H9 (cell line): ENCODE data around the gene ATP8A2. TPM values are rescaled to one million over a fixed set of nuclear protein-coding genes. Genes with fewer than 3 reads are reported as not detected.

ENCODE experiments used
- DNase-seq: peaks from one replicate; pipeline ENCODE4 v3.0.0-alpha.2; 2017
- H2AFZ ChIP-seq: one replicate; pipeline ENCODE4 v1.6.1; 2013; ENCODE audit warnings: mild to moderate bottlenecking, low read length, control low read depth, moderate library complexity
- H2AK5ac ChIP-seq: 2 replicates; pipeline ENCODE4 v1.6.1; 2013; ENCODE audit warnings: low read length, control low read depth, mixed read lengths; ENCODE audit not compliant: insufficient read length
- H2BK120ac ChIP-seq: one replicate; pipeline ENCODE4 v1.6.1; 2013; ENCODE audit warnings: low read depth, mild to moderate bottlenecking, low read length, control low read depth, inconsistent platforms; ENCODE audit not compliant: poor library complexity, severe bottlenecking
- H2BK12ac ChIP-seq: 2 replicates; pipeline ENCODE4 v1.6.1; 2013; ENCODE audit warnings: low read length, control low read depth, mixed read lengths, low read depth; ENCODE audit not compliant: insufficient read length
- H2BK15ac ChIP-seq: 2 replicates; pipeline ENCODE4 v1.6.1; 2013; ENCODE audit warnings: low read depth, low read length, control low read depth
- H2BK20ac ChIP-seq: one replicate; pipeline ENCODE4 v1.6.1; 2013; ENCODE audit warnings: low read depth, mild to moderate bottlenecking, low read length, control low read depth, inconsistent platforms; ENCODE audit not compliant: poor library complexity, severe bottlenecking
- H2BK5ac ChIP-seq: 2 replicates; pipeline ENCODE4 v1.6.1; 2013; ENCODE audit warnings: low read length, control low read depth, mixed read lengths; ENCODE audit not compliant: insufficient read length
- H3K14ac ChIP-seq: 2 replicates; pipeline ENCODE4 v1.6.1; 2013; ENCODE audit warnings: low read length, control low read depth; ENCODE audit not compliant: insufficient read depth
- H3K18ac ChIP-seq: 2 replicates; pipeline ENCODE4 v1.6.1; 2013; ENCODE audit warnings: low read depth, mild to moderate bottlenecking, mixed read lengths, low read length, control low read depth; ENCODE audit not compliant: insufficient read length
- H3K23ac ChIP-seq: 2 replicates; pipeline ENCODE4 v1.6.1; 2013; ENCODE audit warnings: low read length, control low read depth, mixed read lengths, low read depth; ENCODE audit not compliant: insufficient read length
- H3K23me2 ChIP-seq: 2 replicates; pipeline ENCODE4 v1.6.1; 2013; ENCODE audit warnings: low read depth, mild to moderate bottlenecking, mixed read lengths, low read length, control low read depth; ENCODE audit not compliant: insufficient read length, poor library complexity, severe bottlenecking
- H3K27ac ChIP-seq: 2 replicates; pipeline ENCODE4 v1.5.1; 2013; ENCODE audit warnings: low read length, control low read depth, mixed read lengths, low read depth; ENCODE audit not compliant: insufficient read length
- H3K27me3 ChIP-seq: 2 replicates; pipeline ENCODE4 v1.6.1; 2013; ENCODE audit warnings: low read length, control low read depth, inconsistent platforms; ENCODE audit not compliant: insufficient read depth
- H3K4ac ChIP-seq: 2 replicates; pipeline ENCODE4 v1.6.1; 2013; ENCODE audit warnings: low read depth, mild to moderate bottlenecking, control low read depth, inconsistent platforms, low read length, moderate library complexity
- H3K4me1 ChIP-seq: 2 replicates; pipeline ENCODE4 v1.6.1; 2013; ENCODE audit warnings: low read length, control low read depth, inconsistent platforms; ENCODE audit not compliant: insufficient read depth
- H3K4me2 ChIP-seq: 2 replicates; pipeline ENCODE4 v1.6.1; 2013; ENCODE audit warnings: low read length, control low read depth, mixed read lengths; ENCODE audit not compliant: insufficient read length, insufficient read depth
- H3K56ac ChIP-seq: 2 replicates; pipeline ENCODE4 v1.6.1; 2013; ENCODE audit warnings: low read depth, mild to moderate bottlenecking, mixed read lengths, low read length, control low read depth; ENCODE audit not compliant: insufficient read length
- H3K79me1 ChIP-seq: 2 replicates; pipeline ENCODE4 v1.6.1; 2013; ENCODE audit warnings: low read depth, mild to moderate bottlenecking, moderate library complexity, low read length, control low read depth, inconsistent platforms; ENCODE audit not compliant: insufficient read depth, poor library complexity, severe bottlenecking
- H3K79me2 ChIP-seq: 2 replicates; pipeline ENCODE4 v1.6.1; 2013; ENCODE audit warnings: low read length, control low read depth, inconsistent platforms; ENCODE audit not compliant: insufficient read depth
- H3K9ac ChIP-seq: 2 replicates; pipeline ENCODE4 v1.6.1; 2013; ENCODE audit warnings: low read length, control low read depth, mixed read lengths; ENCODE audit not compliant: insufficient read length; ENCODE audit errors: extremely low read depth
- H3K9me3 ChIP-seq: one replicate; pipeline ENCODE4 v1.6.1; 2013; ENCODE audit warnings: low read depth, low read length, inconsistent platforms; ENCODE audit not compliant: control insufficient read depth
- H3T11ph ChIP-seq: one replicate; pipeline ENCODE4 v1.6.1; 2013; ENCODE audit warnings: mild to moderate bottlenecking, low read length, control low read depth, inconsistent platforms
- H4K20me1 ChIP-seq: one replicate; pipeline ENCODE4 v1.6.1; 2013; ENCODE audit not compliant: control insufficient read depth, insufficient read length, insufficient read depth
- H4K5ac ChIP-seq: 2 replicates; pipeline ENCODE4 v1.6.1; 2013; ENCODE audit warnings: low read depth, mild to moderate bottlenecking, mixed read lengths, low read length, control low read depth; ENCODE audit not compliant: insufficient read length
- H4K8ac ChIP-seq: replicated peaks from 2 replicates; pipeline ENCODE4 v1.6.1; 2013; ENCODE audit warnings: low read length, control low read depth, mixed read lengths, low read depth; ENCODE audit not compliant: insufficient read length
- H4K91ac ChIP-seq: 2 replicates; pipeline ENCODE4 v1.6.1; 2013; ENCODE audit warnings: low read depth, mild to moderate bottlenecking, moderate library complexity, mixed read lengths, low read length, control low read depth; ENCODE audit not compliant: insufficient read length
- H3K27ac Mint-ChIP-seq, 3 experiments: 2 replicates in 2 of 3; 3 replicates in 1 of 3; pipeline ENCODE4 v1.8.0; 2020 to 2021; ENCODE audit warnings: mixed read lengths in 3 of 3, mild to moderate bottlenecking in 1 of 3, moderate library complexity in 1 of 3
- H3K27me3 Mint-ChIP-seq: 2 replicates; pipeline ENCODE4 v1.8.0; 2021; ENCODE audit warnings: low read depth, mild to moderate bottlenecking, moderate library complexity, mixed read lengths
- H3K36me3 Mint-ChIP-seq, 3 experiments: 2 replicates in 2 of 3; 3 replicates in 1 of 3; pipeline ENCODE4 v1.8.0; 2020 to 2021; ENCODE audit warnings: low read depth in 3 of 3, mixed read lengths in 3 of 3; ENCODE audit not compliant: insufficient read depth in 1 of 3
- H3K4me1 Mint-ChIP-seq, 2 experiments: 2 replicates each; pipeline ENCODE4 v1.8.0; 2020; ENCODE audit warnings: mixed read lengths in 2 of 2
- H3K4me3 Mint-ChIP-seq, 2 experiments: 2 replicates in 1 of 2; 3 replicates in 1 of 2; pipeline ENCODE4 v1.8.0; 2020 to 2021; ENCODE audit warnings: mild to moderate bottlenecking in 2 of 2, mixed read lengths in 2 of 2, moderate library complexity in 1 of 2
- H3K9me3 Mint-ChIP-seq, 2 experiments: 2 replicates in 1 of 2; 3 replicates in 1 of 2; pipeline ENCODE4 v1.8.0; 2020; ENCODE audit warnings: mild to moderate bottlenecking in 2 of 2, mixed read lengths in 2 of 2, moderate library complexity in 1 of 2
- WGBS: extraction: QIAGEN DNeasy Blood & Tissue Kit; methylation state at CpG from one replicate; pipeline ENCODE4 v1.1.7; 2013; ENCODE audit warnings: missing lambda C conversion rate, low lambda C conversion rate, mixed read lengths; ENCODE audit not compliant: insufficient read length; ENCODE audit errors: extremely low coverage; 5-methylcytosine and 5-hydroxymethylcytosine counted together
- total RNA-seq: library from RNA; stranded (reverse); gene quantifications from 2 replicates; pipeline ENCODE4 v1.2.1, GENCODE V29; 2021
- TF ChIP-seq, protein P1 (sequence below): fragments of 200-600 bp; sonication (generic); conservative IDR thresholded peaks from 3 replicates; pipeline ENCODE4 v1.8.0; 2021; ENCODE audit warnings: antibody characterized with exemption, mild to moderate bottlenecking

The ATP8A2 gene
- total RNA-seq, 1 experiment from 2014 or later: 18.2 TPM

- H2BK120ac ChIP-seq: no peak overlapping the region
- H3K36me3 Mint-ChIP-seq: peaks cover 0 to 7% (median 5%) of the 10 kb centered on the region in 3 experiments; a peak in 5 of 7 replicates
- H3K4me2 ChIP-seq: no peak overlapping the region
- peaks cover 4% of the 10 kb centered on the region; the same call in 1 of the 2 replicates for H3K4me1 ChIP-seq
- no peak overlapping the region for H2BK15ac ChIP-seq
- H2AFZ ChIP-seq: no peak overlapping the region
- DNase-seq: no peak
- H4K8ac ChIP-seq: no peak overlapping the region
- peaks cover 45 to 47% of the 10 kb centered on the region in 2 experiments for H3K4me1 Mint-ChIP-seq
- H3K27me3 ChIP-seq: no peaks in the 10 kb centered on the region
- H3T11ph ChIP-seq: no peak overlapping the region
- H3K27ac Mint-ChIP-seq: no peak overlapping the region
- no peak overlapping the region for H4K91ac ChIP-seq
- H3K56ac ChIP-seq: no peak overlapping the region
- no peaks in the 10 kb centered on the region for H3K79me1 ChIP-seq
- H3K4ac ChIP-seq: no peak overlapping the region
- H3K14ac ChIP-seq: no peak overlapping the region
- H3K9me3 Mint-ChIP-seq: peaks cover 2% of the 10 kb centered on the region in 2 experiments; a peak in 2 of 5 replicates
- TF ChIP-seq, protein P1, sequence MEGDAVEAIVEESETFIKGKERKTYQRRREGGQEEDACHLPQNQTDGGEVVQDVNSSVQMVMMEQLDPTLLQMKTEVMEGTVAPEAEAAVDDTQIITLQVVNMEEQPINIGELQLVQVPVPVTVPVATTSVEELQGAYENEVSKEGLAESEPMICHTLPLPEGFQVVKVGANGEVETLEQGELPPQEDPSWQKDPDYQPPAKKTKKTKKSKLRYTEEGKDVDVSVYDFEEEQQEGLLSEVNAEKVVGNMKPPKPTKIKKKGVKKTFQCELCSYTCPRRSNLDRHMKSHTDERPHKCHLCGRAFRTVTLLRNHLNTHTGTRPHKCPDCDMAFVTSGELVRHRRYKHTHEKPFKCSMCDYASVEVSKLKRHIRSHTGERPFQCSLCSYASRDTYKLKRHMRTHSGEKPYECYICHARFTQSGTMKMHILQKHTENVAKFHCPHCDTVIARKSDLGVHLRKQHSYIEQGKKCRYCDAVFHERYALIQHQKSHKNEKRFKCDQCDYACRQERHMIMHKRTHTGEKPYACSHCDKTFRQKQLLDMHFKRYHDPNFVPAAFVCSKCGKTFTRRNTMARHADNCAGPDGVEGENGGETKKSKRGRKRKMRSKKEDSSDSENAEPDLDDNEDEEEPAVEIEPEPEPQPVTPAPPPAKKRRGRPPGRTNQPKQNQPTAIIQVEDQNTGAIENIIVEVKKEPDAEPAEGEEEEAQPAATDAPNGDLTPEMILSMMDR: no peak
- WGBS: no CpG with 5 or more reads among the region's 2 CpGs
- no peak overlapping the region for H2BK20ac ChIP-seq
- no peak overlapping the region for H2AK5ac ChIP-seq
- H3K9me3 ChIP-seq: no peaks in the 10 kb centered on the region
- no peak overlapping the region for H3K27ac ChIP-seq
- no peak overlapping the region for H4K5ac ChIP-seq
- no peak overlapping the region for H3K23ac ChIP-seq
- H3K9ac ChIP-seq: no peak overlapping the region
- no peaks in the 10 kb centered on the region for H3K79me2 ChIP-seq
- no peaks in the 10 kb centered on the region for H4K20me1 ChIP-seq
- H3K27me3 Mint-ChIP-seq: no peaks in the 10 kb centered on the region
- H2BK12ac ChIP-seq: no peak overlapping the region
- H3K18ac ChIP-seq: no peak overlapping the region
- H2BK5ac ChIP-seq: no peak overlapping the region
- H3K4me3 Mint-ChIP-seq: no peak overlapping the region
- H3K23me2 ChIP-seq: no peaks in the 10 kb centered on the region
These were observed 501.5 kb downstream of the ATP8A2 start for GRCh38 chr13:25873242-25873612.
